Measurements from ENCODE around the gene NCF4.

Gene NCF4

DNA sequence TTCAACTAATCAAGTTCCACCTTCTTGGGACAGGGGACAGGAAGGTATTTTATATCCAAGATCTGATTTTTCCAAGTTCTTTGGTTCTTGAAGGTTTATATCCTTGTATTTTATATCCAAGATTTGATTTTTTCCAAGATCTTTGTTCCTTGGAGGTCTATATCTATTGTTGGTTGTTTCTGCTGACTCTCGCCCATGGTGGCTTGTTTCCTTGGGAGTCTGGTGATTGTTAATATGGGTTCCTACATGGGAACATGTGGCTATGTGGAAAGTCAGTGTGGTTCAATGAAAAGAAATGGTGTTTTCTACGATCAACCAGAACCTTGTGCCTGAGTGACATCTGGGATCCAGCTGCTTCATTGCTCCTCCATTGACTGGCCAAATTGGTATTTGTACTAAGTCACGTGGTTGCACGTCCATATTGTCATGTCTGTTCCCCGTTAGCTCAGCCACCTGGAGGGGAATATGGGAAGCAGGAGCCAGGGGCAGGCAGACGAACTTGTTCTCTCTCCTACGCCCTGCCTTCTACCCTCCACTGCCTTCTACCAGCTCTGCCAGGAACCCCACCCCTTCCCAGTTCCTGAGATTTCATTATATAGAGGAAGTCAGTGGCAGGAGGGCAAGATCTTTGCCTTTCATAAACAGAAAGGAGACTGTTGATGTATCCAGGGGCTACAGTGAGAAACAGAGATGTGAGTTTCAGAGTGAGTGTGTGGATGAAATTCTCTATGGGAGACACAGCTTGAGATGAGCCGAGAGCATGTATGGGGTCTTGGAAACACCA, 41.5 kb downstream of the NCF4 start:
- H3K36me3 ChIP-seq (ENCODE audit: control insufficient read depth, insufficient read depth, low read length) = no peaks in the 10 kb centered on the region
- peaks cover 4% of the 10 kb centered on the region for H3K27me3 ChIP-seq (replicated peaks; ENCODE audit: control insufficient read depth, insufficient read depth, low read length, poor library complexity, severe bottlenecking)
- no peak overlapping the region for H3K4me3 ChIP-seq (ENCODE audit: insufficient read depth, low read depth, low read length, poor library complexity, severe bottlenecking)
- DNase-seq = no peak
- H3K27ac ChIP-seq (ENCODE audit: insufficient read depth, low read length, poor library complexity, severe bottlenecking) = no peak overlapping the region
- no peaks in the 10 kb centered on the region for H3K4me1 ChIP-seq (ENCODE audit: control insufficient read depth, insufficient read depth, low read length, poor library complexity, severe bottlenecking)
- H3K9me3 ChIP-seq (ENCODE audit: control insufficient read depth, low read length) = no peaks in the 10 kb centered on the region

DNA sequence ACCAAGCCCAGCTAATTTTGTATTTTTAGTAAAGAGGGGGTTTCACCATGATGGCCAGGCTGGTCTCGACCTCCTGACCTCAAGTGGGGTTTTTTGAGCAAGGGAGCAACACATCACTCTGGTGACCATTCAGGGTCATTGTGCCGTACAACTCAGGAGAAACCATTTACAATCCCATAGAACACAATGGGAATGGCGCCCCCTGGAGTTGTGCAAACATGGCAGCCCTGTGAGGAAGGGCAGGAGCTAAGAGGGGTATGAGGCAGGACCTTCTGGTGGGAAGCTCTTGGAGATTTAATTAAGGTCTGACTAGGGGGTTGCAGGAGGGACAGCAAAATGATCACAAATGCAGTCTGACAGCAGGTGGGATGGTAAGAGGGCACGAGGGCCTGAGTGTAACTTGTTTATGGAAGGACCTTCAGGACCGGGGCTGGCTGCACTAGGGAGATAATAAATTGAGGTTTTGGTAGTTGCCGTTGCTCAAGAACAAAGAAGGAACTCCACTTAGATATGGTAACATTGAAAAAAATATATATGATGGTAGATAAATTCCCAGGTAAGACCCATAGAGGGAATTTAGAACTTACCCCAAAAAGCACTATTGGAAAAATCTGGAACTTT, 43.6 kb downstream of the NCF4 start:
- Histone ChIP-seq H3K27ac (ENCODE audit: insufficient read depth, low read length, poor library complexity, severe bottlenecking) (no peak overlapping the region), H3K36me3 (ENCODE audit: control insufficient read depth, insufficient read depth, low read length) (no peaks in the 10 kb centered on the region), H3K4me3 (ENCODE audit: insufficient read depth, low read depth, low read length, poor library complexity, severe bottlenecking) (no peak overlapping the region), H3K4me1 (ENCODE audit: control insufficient read depth, insufficient read depth, low read length, poor library complexity, severe bottlenecking) (no peaks in the 10 kb centered on the region), H3K27me3 (replicated peaks; ENCODE audit: control insufficient read depth, insufficient read depth, low read length, poor library complexity, severe bottlenecking) (peaks cover 4% of the 10 kb centered on the region), H3K9me3 (ENCODE audit: control insufficient read depth, low read length) (no peaks in the 10 kb centered on the region)
- no peak for DNase-seq

DNA sequence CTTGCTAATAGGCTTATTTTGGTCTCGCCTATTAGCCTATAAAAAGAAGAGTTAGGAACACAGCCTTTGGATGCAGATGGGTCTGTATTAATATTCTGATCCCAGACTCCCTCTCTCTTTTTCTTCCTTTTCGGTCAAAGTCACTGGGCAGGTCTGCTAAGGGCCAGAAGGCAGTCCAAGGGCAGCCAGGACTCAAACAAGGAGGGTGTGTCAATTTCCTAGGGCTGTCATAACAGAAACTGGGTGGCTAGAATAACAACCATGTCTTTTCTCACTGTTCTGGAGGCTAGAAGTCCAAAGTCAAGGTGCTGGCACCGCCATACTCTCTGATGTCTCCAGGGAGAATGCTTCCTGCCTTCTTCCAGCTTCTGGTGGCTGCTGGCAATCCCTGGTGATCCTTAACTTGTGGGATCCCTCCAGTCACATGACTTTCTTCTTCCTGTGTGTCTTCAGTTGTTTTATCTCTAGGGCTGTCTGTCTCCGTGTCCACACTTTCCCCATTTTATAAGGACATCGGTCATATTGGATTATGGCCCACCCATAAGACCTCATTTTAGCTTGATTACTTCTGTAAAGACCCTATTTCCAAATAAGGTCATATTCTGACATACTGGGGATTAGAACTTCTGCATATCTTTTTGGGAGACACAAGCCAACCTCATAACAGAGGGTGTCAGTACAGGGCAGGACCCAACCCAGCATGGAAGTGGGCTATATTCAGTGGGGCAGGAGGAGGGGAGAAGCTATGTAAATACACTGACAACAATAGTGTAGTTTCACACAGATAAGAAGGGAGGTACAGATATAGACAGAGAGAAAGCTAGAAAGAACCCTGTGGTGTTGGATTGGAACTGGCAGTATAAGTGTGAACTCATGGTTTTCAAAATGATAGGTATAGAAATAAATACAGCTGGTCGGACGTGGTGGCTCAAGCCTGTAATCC, 46.7 kb downstream of the NCF4 start:
- no peak overlapping the region for H3K27ac ChIP-seq (ENCODE audit: insufficient read depth, low read length, poor library complexity, severe bottlenecking)
- no peaks in the 10 kb centered on the region for H3K9me3 ChIP-seq (ENCODE audit: control insufficient read depth, low read length)
- no peaks in the 10 kb centered on the region for H3K4me1 ChIP-seq (ENCODE audit: control insufficient read depth, insufficient read depth, low read length, poor library complexity, severe bottlenecking)
- H3K36me3 ChIP-seq (ENCODE audit: control insufficient read depth, insufficient read depth, low read length) = no peaks in the 10 kb centered on the region
- no peak for DNase-seq
- H3K4me3 ChIP-seq (ENCODE audit: insufficient read depth, low read depth, low read length, poor library complexity, severe bottlenecking) = no peak overlapping the region
- H3K27me3 ChIP-seq (replicated peaks; ENCODE audit: control insufficient read depth, insufficient read depth, low read length, poor library complexity, severe bottlenecking) = peaks cover 4% of the 10 kb centered on the region

- no peak for DNase-seq
- H3K4me1 ChIP-seq (ENCODE audit: control insufficient read depth, insufficient read depth, low read length, poor library complexity, severe bottlenecking) = no peaks in the 10 kb centered on the region
- no peak overlapping the region for H3K4me3 ChIP-seq (ENCODE audit: insufficient read depth, low read depth, low read length, poor library complexity, severe bottlenecking)
- H3K27me3 ChIP-seq (replicated peaks; ENCODE audit: control insufficient read depth, insufficient read depth, low read length, poor library complexity, severe bottlenecking) = no peaks in the 10 kb centered on the region
- H3K36me3 ChIP-seq (ENCODE audit: control insufficient read depth, insufficient read depth, low read length) = no peaks in the 10 kb centered on the region
- no peaks in the 10 kb centered on the region for H3K9me3 ChIP-seq (ENCODE audit: control insufficient read depth, low read length)
- H3K27ac ChIP-seq (ENCODE audit: insufficient read depth, low read length, poor library complexity, severe bottlenecking) = no peak overlapping the region
Measured at GRCh38 chr22:36910461-36910860, 49.7 kb downstream of the NCF4 start.

DNA sequence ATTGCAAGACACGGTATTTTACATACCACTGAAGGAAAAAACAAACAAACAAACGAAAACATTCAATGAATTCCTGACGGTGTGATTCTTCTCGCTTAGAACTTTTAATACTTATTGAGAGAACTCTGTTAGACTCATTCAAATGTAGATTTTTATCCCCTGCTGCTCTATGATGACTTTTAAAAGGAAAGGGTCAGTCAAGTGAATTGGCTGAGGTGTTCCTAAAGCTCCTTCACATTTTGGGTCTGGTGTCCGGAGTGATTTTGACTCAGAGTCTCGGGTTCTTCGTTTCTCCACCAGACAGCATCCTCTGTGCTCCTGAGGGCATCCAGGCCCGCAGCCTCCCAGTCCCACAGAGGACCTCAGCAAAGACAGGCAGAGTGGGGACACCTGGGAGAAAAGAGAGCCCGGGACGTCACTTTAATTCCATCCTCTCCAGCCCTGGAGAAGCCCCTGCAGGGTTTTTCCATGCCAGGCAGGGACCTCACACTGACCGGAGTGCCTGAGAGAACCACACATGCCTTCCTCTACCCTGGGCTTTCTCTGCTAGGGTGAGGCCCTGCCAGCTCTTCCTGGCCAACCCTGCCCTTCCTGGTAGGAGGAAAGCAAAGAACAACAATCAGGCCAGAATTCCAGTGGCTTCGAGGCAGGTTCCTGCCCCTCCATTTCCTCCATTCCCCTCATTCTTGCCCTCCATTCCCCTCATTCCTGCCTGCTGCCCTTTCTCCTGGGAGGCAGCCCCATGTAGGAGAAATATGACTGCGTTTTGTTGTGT, 51.3 kb downstream of the NCF4 start:
- Histone ChIP-seq H3K27me3 (replicated peaks; ENCODE audit: control insufficient read depth, insufficient read depth, low read length, poor library complexity, severe bottlenecking) (no peaks in the 10 kb centered on the region), H3K4me3 (ENCODE audit: insufficient read depth, low read depth, low read length, poor library complexity, severe bottlenecking) (no peak overlapping the region), H3K27ac (ENCODE audit: insufficient read depth, low read length, poor library complexity, severe bottlenecking) (no peak overlapping the region), H3K4me1 (ENCODE audit: control insufficient read depth, insufficient read depth, low read length, poor library complexity, severe bottlenecking) (no peaks in the 10 kb centered on the region), H3K9me3 (ENCODE audit: control insufficient read depth, low read length) (no peaks in the 10 kb centered on the region), H3K36me3 (ENCODE audit: control insufficient read depth, insufficient read depth, low read length) (no peaks in the 10 kb centered on the region)
- DNase-seq = no peak

DNA sequence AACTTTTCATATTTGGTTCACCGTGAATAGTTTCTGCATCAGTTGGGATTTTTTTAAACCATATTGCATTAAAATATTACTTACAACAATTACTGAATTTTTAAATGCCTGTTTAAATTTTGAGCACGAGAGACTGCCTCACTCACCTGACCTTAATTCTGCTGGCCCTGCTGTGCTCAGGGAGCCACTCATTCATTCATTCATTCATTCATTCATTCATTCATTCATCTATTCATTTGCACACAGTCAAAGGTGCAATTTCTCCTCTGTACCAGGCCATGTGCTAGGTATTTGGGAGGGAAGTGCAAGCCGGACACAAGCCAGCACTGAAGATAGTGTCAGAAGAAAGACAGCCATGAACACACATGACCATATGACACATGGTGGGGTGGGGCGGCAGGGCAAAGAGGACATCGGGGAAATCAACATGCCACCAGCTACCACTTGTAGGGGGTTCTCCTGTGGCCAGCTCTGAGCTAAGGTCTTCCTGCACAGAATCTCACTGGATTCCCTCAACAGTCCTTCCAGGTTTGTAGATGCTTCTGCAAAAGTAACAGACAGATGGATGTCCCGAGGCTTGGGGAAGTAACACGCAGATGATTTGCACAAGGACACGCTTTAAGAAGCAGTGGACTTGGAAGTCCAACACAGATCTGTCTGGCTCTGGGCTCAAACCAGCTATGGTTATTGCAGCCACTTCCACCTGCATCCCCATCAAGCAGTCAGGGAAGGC, 52.1 kb downstream of the NCF4 start:
- Histone ChIP-seq H3K36me3 (ENCODE audit: control insufficient read depth, insufficient read depth, low read length) (no peaks in the 10 kb centered on the region), H3K9me3 (ENCODE audit: control insufficient read depth, low read length) (no peaks in the 10 kb centered on the region), H3K4me1 (ENCODE audit: control insufficient read depth, insufficient read depth, low read length, poor library complexity, severe bottlenecking) (no peaks in the 10 kb centered on the region), H3K27ac (ENCODE audit: insufficient read depth, low read length, poor library complexity, severe bottlenecking) (no peak overlapping the region), H3K4me3 (ENCODE audit: insufficient read depth, low read depth, low read length, poor library complexity, severe bottlenecking) (no peak overlapping the region), H3K27me3 (replicated peaks; ENCODE audit: control insufficient read depth, insufficient read depth, low read length, poor library complexity, severe bottlenecking) (no peaks in the 10 kb centered on the region)
- DNase-seq = no peak

- Histone ChIP-seq H3K27me3 (replicated peaks; ENCODE audit: control insufficient read depth, insufficient read depth, low read length, poor library complexity, severe bottlenecking) (no peaks in the 10 kb centered on the region), H3K27ac (ENCODE audit: insufficient read depth, low read length, poor library complexity, severe bottlenecking) (no peak within 1 kb of the TSS), H3K4me3 (ENCODE audit: insufficient read depth, low read depth, low read length, poor library complexity, severe bottlenecking) (no peak within 1 kb of the TSS), H3K36me3 (ENCODE audit: control insufficient read depth, insufficient read depth, low read length) (no peaks in the 10 kb centered on the region), H3K9me3 (ENCODE audit: control insufficient read depth, low read length) (no peaks in the 10 kb centered on the region), H3K4me1 (ENCODE audit: control insufficient read depth, insufficient read depth, low read length, poor library complexity, severe bottlenecking) (no peaks in the 10 kb centered on the region)
- no peak for DNase-seq
Measured at GRCh38 chr22:36913427-36914389, 52.9 kb downstream of the NCF4 start, which contains the start of gene CSF2RB. CSF2RB (plus strand) TSS chr22:36913628; CDS start chr22:36922208, 8,580 bp downstream.

- Histone ChIP-seq H3K4me1 (ENCODE audit: control insufficient read depth, insufficient read depth, low read length, poor library complexity, severe bottlenecking) (no peaks in the 10 kb centered on the region), H3K27me3 (replicated peaks; ENCODE audit: control insufficient read depth, insufficient read depth, low read length, poor library complexity, severe bottlenecking) (no peaks in the 10 kb centered on the region), H3K9me3 (ENCODE audit: control insufficient read depth, low read length) (no peaks in the 10 kb centered on the region), H3K4me3 (ENCODE audit: insufficient read depth, low read depth, low read length, poor library complexity, severe bottlenecking) (no peak overlapping the region), H3K27ac (ENCODE audit: insufficient read depth, low read length, poor library complexity, severe bottlenecking) (no peak overlapping the region), H3K36me3 (ENCODE audit: control insufficient read depth, insufficient read depth, low read length) (no peaks in the 10 kb centered on the region)
- DNase-seq = no peak
Measured at GRCh38 chr22:36914390-36914752, 53.6 kb downstream of the NCF4 start.
